ENCODE measurements around the gene MYB. TPM values are rescaled to one million over a fixed set of nuclear protein-coding genes. Genes with fewer than 3 reads are reported as not detected.

The MYB gene
- total RNA-seq, 3 donors from 2014 or later, result 1.1 to 61.9 (median 37.0) TPM

GRCh38 chr6:135226537-135226936 is 45.4 kb downstream of the MYB start:
- no peaks in the 10 kb centered on the region for H3K36me3 ChIP-seq
- TF ChIP-seq CTCF (IDR thresholded peaks at IDR 0.05) (no peak), POLR2AphosphoS5 (IDR thresholded peaks at IDR 0.05) (no peak), POLR2A (IDR thresholded peaks at IDR 0.05) (no peak)
- H3K27me3 ChIP-seq, result no peaks in the 10 kb centered on the region
- DNase-seq (ENCODE audit: low spot score in 2 of 2), result no peak
- no peak overlapping the region for H3K4me3 ChIP-seq
- H3K27ac ChIP-seq, result no peak overlapping the region
- no peaks in the 10 kb centered on the region for H3K9me3 ChIP-seq
- no peaks in the 10 kb centered on the region for H3K4me1 ChIP-seq
- intact Hi-C loops (cut with DNase I; ENCODE audit: low total_unique reads), result no loop called here

GRCh38 chr6:135227349-135227748 is 46.2 kb downstream of the MYB start:
- Histone ChIP-seq H3K27ac (no peak overlapping the region), H3K9me3 (no peaks in the 10 kb centered on the region), H3K4me1 (no peaks in the 10 kb centered on the region), H3K27me3 (no peaks in the 10 kb centered on the region), H3K36me3 (no peaks in the 10 kb centered on the region), H3K4me3 (no peak overlapping the region)
- TF ChIP-seq POLR2AphosphoS5 (IDR thresholded peaks at IDR 0.05) (no peak), POLR2A (IDR thresholded peaks at IDR 0.05) (no peak), CTCF (IDR thresholded peaks at IDR 0.05) (no peak)
- intact Hi-C loops (cut with DNase I; ENCODE audit: low total_unique reads), result no loop called here
- DNase-seq (ENCODE audit: low spot score in 2 of 2), result no peak

GRCh38 chr6:135227758-135228157 is 46.6 kb downstream of the MYB start:
- TF ChIP-seq POLR2AphosphoS5 (IDR thresholded peaks at IDR 0.05) (no peak), POLR2A (IDR thresholded peaks at IDR 0.05) (no peak), CTCF (IDR thresholded peaks at IDR 0.05) (no peak)
- DNase-seq (ENCODE audit: low spot score in 2 of 2), result no peak
- H3K27ac ChIP-seq, result no peak overlapping the region
- no peaks in the 10 kb centered on the region for H3K4me1 ChIP-seq
- H3K9me3 ChIP-seq, result no peaks in the 10 kb centered on the region
- H3K36me3 ChIP-seq, result no peaks in the 10 kb centered on the region
- no peak overlapping the region for H3K4me3 ChIP-seq
- no peaks in the 10 kb centered on the region for H3K27me3 ChIP-seq
- intact Hi-C loops (cut with DNase I; ENCODE audit: low total_unique reads), result no loop called here

GRCh38 chr6:135228486-135228885 is 47.4 kb downstream of the MYB start:
- Histone ChIP-seq H3K27ac (no peak overlapping the region), H3K36me3 (no peaks in the 10 kb centered on the region), H3K27me3 (no peaks in the 10 kb centered on the region), H3K9me3 (no peaks in the 10 kb centered on the region), H3K4me3 (no peak overlapping the region), H3K4me1 (no peaks in the 10 kb centered on the region)
- intact Hi-C loops (cut with DNase I; ENCODE audit: low total_unique reads), result no loop called here
- no peak for DNase-seq (ENCODE audit: low spot score in 2 of 2)
- TF ChIP-seq CTCF (IDR thresholded peaks at IDR 0.05) (no peak), POLR2A (IDR thresholded peaks at IDR 0.05) (no peak), POLR2AphosphoS5 (IDR thresholded peaks at IDR 0.05) (no peak)

GRCh38 chr6:135229996-135230395 is 48.9 kb downstream of the MYB start:
- Histone ChIP-seq H3K4me3 (no peak overlapping the region), H3K27me3 (no peaks in the 10 kb centered on the region), H3K27ac (no peak overlapping the region), H3K36me3 (no peaks in the 10 kb centered on the region), H3K9me3 (no peaks in the 10 kb centered on the region), H3K4me1 (no peaks in the 10 kb centered on the region)
- TF ChIP-seq POLR2AphosphoS5 (IDR thresholded peaks at IDR 0.05), result no peak
- TF ChIP-seq POLR2A (IDR thresholded peaks at IDR 0.05), result no peak
- TF ChIP-seq CTCF (IDR thresholded peaks at IDR 0.05), result no peak
- DNase-seq (ENCODE audit: low spot score in 2 of 2), result no peak
- intact Hi-C loops (cut with DNase I; ENCODE audit: low total_unique reads), result no loop called here
